Mesenchymal stem cell (in vitro differentiated cells and primary cell): ENCODE results near the gene ZNF532.

Experiments
- DNase-seq: peaks from one replicate; pipeline ENCODE4 v3.0.0-alpha.2; 2013
- H2AFZ ChIP-seq: one replicate; pipeline ENCODE4 v1.6.1; 2013; ENCODE audit warnings: low read depth, mild to moderate bottlenecking, control low read depth, inconsistent platforms, low read length, moderate library complexity
- H2AK5ac ChIP-seq: 2 replicates; pipeline ENCODE4 v1.6.1; 2013; ENCODE audit warnings: low read length, moderate library complexity, mild to moderate bottlenecking, inconsistent platforms; ENCODE audit not compliant: severe bottlenecking
- H2BK120ac ChIP-seq: one replicate; pipeline ENCODE4 v1.6.1; 2013; ENCODE audit warnings: low read depth, mild to moderate bottlenecking, inconsistent platforms, low read length, moderate library complexity
- H2BK12ac ChIP-seq, 2 experiments: one replicate each; pipeline ENCODE4 v1.6.1; 2013; ENCODE audit warnings: inconsistent platforms in 2 of 2, low read length in 2 of 2, mild to moderate bottlenecking in 2 of 2, moderate library complexity in 2 of 2, control low read depth in 1 of 2
- H2BK15ac ChIP-seq: one replicate; pipeline ENCODE4 v1.6.1; 2013; ENCODE audit warnings: mild to moderate bottlenecking, low read depth, inconsistent platforms; ENCODE audit not compliant: poor library complexity, severe bottlenecking
- H2BK5ac ChIP-seq: 2 replicates; pipeline ENCODE4 v1.6.1; 2013; ENCODE audit warnings: low read depth, mild to moderate bottlenecking, low read length, control low read depth, inconsistent platforms; ENCODE audit not compliant: poor library complexity, severe bottlenecking
- H3K14ac ChIP-seq, 2 experiments: one replicate each; pipeline ENCODE4 v1.6.1; 2013; ENCODE audit warnings: inconsistent platforms in 2 of 2, low read length in 2 of 2, control low read depth in 1 of 2, mild to moderate bottlenecking in 1 of 2, moderate library complexity in 1 of 2
- H3K18ac ChIP-seq, 2 experiments: one replicate each; pipeline ENCODE4 v1.6.1; 2013; ENCODE audit warnings: inconsistent platforms in 2 of 2, low read length in 2 of 2, control low read depth in 1 of 2, low read depth in 1 of 2, mild to moderate bottlenecking in 1 of 2
- H3K23ac ChIP-seq, 2 experiments: one replicate each; pipeline ENCODE4 v1.6.1; 2013; ENCODE audit warnings: inconsistent platforms in 2 of 2, low read length in 2 of 2, mild to moderate bottlenecking in 2 of 2, moderate library complexity in 2 of 2, control low read depth in 1 of 2
- H3K27ac ChIP-seq: 2 replicates; pipeline ENCODE4 v1.5.1; 2013; ENCODE audit warnings: mild to moderate bottlenecking, moderate library complexity, low read length, control low read depth, inconsistent platforms; ENCODE audit not compliant: poor library complexity, severe bottlenecking
- H3K27me3 ChIP-seq, 2 experiments: 2 replicates each; pipeline versions ENCODE4 v1.6.1 to v1.7.0; 2013; ENCODE audit warnings: low read length in 2 of 2, mild to moderate bottlenecking in 2 of 2, moderate library complexity in 2 of 2, control low read depth in 1 of 2, inconsistent platforms in 1 of 2; ENCODE audit not compliant: control insufficient read depth in 1 of 2, insufficient read depth in 1 of 2
- H3K36me3 ChIP-seq, 2 experiments: 2 replicates each; pipeline versions ENCODE4 v1.6.1 to v1.7.0; 2013; ENCODE audit warnings: low read length in 2 of 2, control low read depth in 1 of 2, inconsistent platforms in 1 of 2, low read depth in 1 of 2, mild to moderate bottlenecking in 1 of 2; ENCODE audit not compliant: insufficient read depth in 2 of 2, control insufficient read depth in 1 of 2
- H3K4ac ChIP-seq, 2 experiments: one replicate each; pipeline ENCODE4 v1.6.1; 2013; ENCODE audit warnings: inconsistent platforms in 2 of 2, low read length in 2 of 2, mild to moderate bottlenecking in 2 of 2, moderate library complexity in 2 of 2, control low read depth in 1 of 2, low read depth in 1 of 2
- H3K4me1 ChIP-seq: 2 replicates; pipeline ENCODE4 v1.6.1; 2013; ENCODE audit warnings: low read depth, low read length, control low read depth; ENCODE audit not compliant: control insufficient read depth, insufficient read depth
- H3K4me2 ChIP-seq: 2 replicates; pipeline ENCODE4 v1.6.1; 2013; ENCODE audit warnings: low read length, mild to moderate bottlenecking, inconsistent platforms; ENCODE audit not compliant: poor library complexity, severe bottlenecking
- H3K4me3 ChIP-seq, 2 experiments: 2 replicates each; pipeline versions ENCODE4 v1.5.1 to v1.7.0; 2013; ENCODE audit warnings: low read length in 2 of 2, mild to moderate bottlenecking in 2 of 2, control low read depth in 1 of 2, low read depth in 1 of 2; ENCODE audit not compliant: insufficient read depth in 1 of 2
- H3K79me1 ChIP-seq: replicated peaks from 2 replicates; pipeline ENCODE4 v1.6.1; 2013; ENCODE audit warnings: mild to moderate bottlenecking, control low read depth, low read length, inconsistent platforms; ENCODE audit not compliant: poor library complexity, severe bottlenecking
- H3K9ac ChIP-seq: 2 replicates; pipeline ENCODE4 v1.7.0; 2013; ENCODE audit warnings: mild to moderate bottlenecking, low read length, moderate library complexity
- H3K9me3 ChIP-seq: 2 replicates; pipeline ENCODE4 v1.7.0; 2013; ENCODE audit warnings: mild to moderate bottlenecking, low read length; ENCODE audit not compliant: control insufficient read depth
- H4K8ac ChIP-seq: one replicate; pipeline ENCODE4 v1.6.1; 2013; ENCODE audit warnings: inconsistent platforms, mild to moderate bottlenecking, low read length, moderate library complexity
- H4K91ac ChIP-seq: one replicate; pipeline ENCODE4 v1.6.1; 2013; ENCODE audit warnings: mild to moderate bottlenecking, low read length, inconsistent platforms
- WGBS: methylation state at CpG from one replicate; pipeline ENCODE4 v1.1.7; 2013; ENCODE audit warnings: mixed read lengths; 5-methylcytosine and 5-hydroxymethylcytosine counted together

Gene ZNF532

GRCh38 chr18:58979615-58980014 lies 114.9 kb downstream of the ZNF532 start:
- H2BK12ac ChIP-seq = no peak overlapping the region
- WGBS = 95% methylated on average over 6 of the region's 6 CpGs
- no peak overlapping the region for H2AFZ ChIP-seq

GRCh38 chr18:58980991-58981390 lies 116.3 kb downstream of the ZNF532 start:
- Histone ChIP-seq H2BK12ac (no peak overlapping the region), H3K4me1 (peaks cover 4% of the 10 kb centered on the region), H3K27ac (no peak overlapping the region), H3K4ac (no peak overlapping the region), H2AFZ (no peak overlapping the region), H3K14ac (no peak overlapping the region), H3K4me3 (no peak overlapping the region), H3K27me3 (no peaks in the 10 kb centered on the region), H4K91ac (no peak overlapping the region), H3K36me3 (peaks cover 48 to 52% of the 10 kb centered on the region in 2 experiments), H3K4me2 (no peak overlapping the region), H2BK120ac (no peak overlapping the region), H3K9ac (no peak overlapping the region), H3K9me3 (no peaks in the 10 kb centered on the region), H3K79me1 (peaks cover 6% of the 10 kb centered on the region), H3K18ac (no peak overlapping the region), H4K8ac (no peak overlapping the region), H2AK5ac (no peak overlapping the region), H2BK15ac (no peak overlapping the region), H3K23ac (no peak overlapping the region), H2BK5ac (no peak overlapping the region)
- no peak for DNase-seq
- 96% methylated on average over 4 of the region's 4 CpGs for WGBS

More at GRCh38 chr18:58979615-58980014, 114.9 kb downstream of the ZNF532 start:
- H3K9me3 ChIP-seq = no peaks in the 10 kb centered on the region
- no peak for DNase-seq
- H4K91ac ChIP-seq = no peak overlapping the region
- H3K14ac ChIP-seq = no peak overlapping the region
- H3K23ac ChIP-seq = no peak overlapping the region
- no peak overlapping the region for H4K8ac ChIP-seq
- peaks cover 8% of the 10 kb centered on the region for H3K4me1 ChIP-seq
- no peak overlapping the region for H3K27ac ChIP-seq
- H3K36me3 ChIP-seq = peaks cover 48 to 61% of the 10 kb centered on the region in 2 experiments
- H2BK5ac ChIP-seq = no peak overlapping the region
- H3K4ac ChIP-seq = no peak overlapping the region
- no peak overlapping the region for H2AK5ac ChIP-seq
- no peak overlapping the region for H3K18ac ChIP-seq
- H3K27me3 ChIP-seq = no peaks in the 10 kb centered on the region
- no peak overlapping the region for H2BK15ac ChIP-seq
- H2BK120ac ChIP-seq = no peak overlapping the region
- H3K79me1 ChIP-seq = peaks cover 12% of the 10 kb centered on the region
- no peak overlapping the region for H3K4me2 ChIP-seq
- H3K9ac ChIP-seq = no peak overlapping the region
- no peak overlapping the region for H3K4me3 ChIP-seq

- H2BK120ac ChIP-seq = no peak overlapping the region
- H2BK15ac ChIP-seq = no peak overlapping the region
- no peak overlapping the region for H3K4me3 ChIP-seq
- no peak overlapping the region for H2BK5ac ChIP-seq
- no peak overlapping the region for H3K23ac ChIP-seq
- no peak overlapping the region for H2AK5ac ChIP-seq
- DNase-seq = no peak
- H4K8ac ChIP-seq = no peak overlapping the region
- H3K4me2 ChIP-seq = no peak overlapping the region
- no peak overlapping the region for H2AFZ ChIP-seq
- no peaks in the 10 kb centered on the region for H3K4me1 ChIP-seq
- no peak overlapping the region for H3K18ac ChIP-seq
- H3K4ac ChIP-seq = no peak overlapping the region
- H3K9me3 ChIP-seq = no peaks in the 10 kb centered on the region
- no peak overlapping the region for H4K91ac ChIP-seq
- no peak overlapping the region for H3K27ac ChIP-seq
- no peak overlapping the region for H3K9ac ChIP-seq
- WGBS = 89% methylated on average over 16 of the region's 17 CpGs
- H3K79me1 ChIP-seq = peaks cover 3% of the 10 kb centered on the region
- no peaks in the 10 kb centered on the region for H3K27me3 ChIP-seq
- no peak overlapping the region for H3K14ac ChIP-seq
- H2BK12ac ChIP-seq = no peak overlapping the region
- H3K36me3 ChIP-seq = peaks cover 48 to 52% of the 10 kb centered on the region in 2 experiments
Observed at GRCh38 chr18:58983260-58984155, 118.8 kb downstream of the ZNF532 start.

- Histone ChIP-seq H2BK15ac (no peak overlapping the region), H3K9ac (no peak overlapping the region), H2AFZ (no peak overlapping the region), H3K4me2 (no peak overlapping the region), H2BK120ac (no peak overlapping the region), H3K18ac (peak overlapping the region in 1 of 2 experiments; percentile 38), H3K23ac (no peak overlapping the region), H3K4me1 (peaks cover 8% of the 10 kb centered on the region), H4K8ac (no peak overlapping the region), H3K27ac (no peak overlapping the region), H3K4ac (no peak overlapping the region), H3K79me1 (no peaks in the 10 kb centered on the region), H2BK5ac (no peak overlapping the region), H4K91ac (no peak overlapping the region), H3K14ac (no peak overlapping the region), H2AK5ac (no peak overlapping the region), H3K4me3 (no peak overlapping the region), H3K36me3 (peaks cover 6 to 8% of the 10 kb centered on the region in 2 experiments), H3K27me3 (no peaks in the 10 kb centered on the region), H3K9me3 (peaks cover 4% of the 10 kb centered on the region), H2BK12ac (no peak overlapping the region)
- WGBS = 64% methylated on average over 2 of the region's 2 CpGs
- no peak for DNase-seq
Observed at GRCh38 chr18:58988600-58988999, 123.9 kb downstream of the ZNF532 start.
